Activated naive CD4-positive, alpha-beta T cell treated with Interleukin-2 at 50 U/mL for 16 hours (primary cell): Measurements from ENCODE around the gene FZD7.

ENCODE experiments used
- DNase-seq: peaks from one replicate; pipeline ENCODE4 v3.0.0-alpha.2; 2020

FZD7 gene

DNA sequence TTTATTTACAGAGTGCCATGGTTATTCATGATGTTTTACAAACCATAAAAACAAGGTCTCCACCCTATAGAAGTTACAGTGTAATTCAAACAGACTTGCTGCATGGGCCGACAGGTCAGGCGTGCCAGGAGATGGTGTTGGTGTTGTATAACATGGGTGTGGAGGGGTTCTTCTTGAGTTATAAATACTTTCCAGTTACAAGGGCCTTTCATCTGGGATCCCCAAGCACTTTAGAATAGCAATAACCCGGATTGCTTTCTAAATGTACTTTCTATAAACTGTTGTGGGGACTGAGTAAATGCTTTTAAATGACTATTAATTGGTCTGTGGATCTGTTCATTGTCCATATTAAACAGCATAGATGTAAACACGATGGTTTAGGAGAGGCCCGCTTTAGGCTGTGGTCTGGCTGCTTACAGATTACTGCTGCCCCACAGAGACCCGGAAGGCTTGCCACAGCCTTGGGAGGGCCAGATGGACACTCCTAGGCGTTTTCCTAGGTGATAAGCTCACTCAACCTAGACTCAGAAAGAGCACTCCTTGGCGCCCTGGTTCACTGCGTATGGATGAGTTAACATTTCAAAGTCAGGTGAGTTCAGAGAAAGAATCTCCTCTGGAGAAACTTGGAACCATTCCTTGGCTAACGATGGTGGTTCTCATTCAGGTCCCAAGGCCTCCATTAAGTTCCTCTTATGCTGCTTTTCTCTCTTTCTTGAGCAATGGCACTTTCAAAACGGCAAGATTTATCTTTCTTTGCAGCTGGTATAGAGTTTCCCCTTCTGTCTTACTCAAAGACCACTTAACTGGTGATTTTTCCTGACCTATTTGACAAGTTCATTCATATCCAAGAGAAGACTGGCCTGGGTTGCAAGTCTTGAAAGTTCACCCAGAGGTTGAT is 35.8 kb downstream of the FZD7 start:
- no peak for DNase-seq

- no peak for DNase-seq
Observed at GRCh38 chr2:202071107-202071506, 37.5 kb downstream of the FZD7 start.

GRCh38 chr2:202072226-202072625 is 38.6 kb downstream of the FZD7 start:
- DNase-seq = no peak

DNA sequence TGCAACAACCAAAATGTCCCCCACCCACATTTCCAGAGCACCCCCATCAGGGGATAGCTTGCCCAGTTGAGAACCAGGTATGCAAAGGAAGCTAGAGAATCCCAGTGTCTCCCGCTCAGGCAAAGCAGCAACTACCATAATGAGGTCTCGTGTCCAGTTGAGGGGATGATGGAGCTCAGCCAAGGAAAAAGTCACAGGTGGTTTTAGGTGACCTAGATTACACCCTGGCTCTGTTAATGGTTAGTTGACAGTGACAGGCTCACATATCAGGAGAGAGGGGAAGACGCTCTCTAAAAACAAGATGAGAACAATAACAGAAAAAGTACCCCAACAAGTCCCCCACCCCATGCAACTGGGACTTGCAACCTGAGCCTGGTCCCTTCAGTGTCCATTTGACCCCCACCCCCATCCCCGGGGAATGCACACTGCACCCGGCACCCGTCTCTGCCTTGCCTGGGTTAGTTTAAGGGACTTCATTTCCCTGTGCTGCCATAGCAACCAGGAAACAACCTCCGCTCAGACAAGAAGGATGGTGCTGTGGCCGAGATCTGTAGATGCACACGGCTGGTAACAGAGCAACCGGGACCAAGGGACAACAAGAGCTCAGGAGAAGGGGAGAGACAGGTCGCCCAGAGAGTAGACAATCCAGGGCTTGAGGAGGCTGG is 39.2 kb downstream of the FZD7 start, which contains the start of gene KIAA2012:
TSS of gene KIAA2012 (plus strand) at position 519 of the 665 bp plus-strand sequence. CDS start 373 bp downstream, outside the sequence.
- no peak for DNase-seq

GRCh38 chr2:202074324-202074723 is 40.7 kb downstream of the FZD7 start:
- DNase-seq = no peak

GRCh38 chr2:202079310-202079709 is 45.7 kb downstream of the FZD7 start:
- no peak for DNase-seq

GRCh38 chr2:202084265-202084664 is 50.6 kb downstream of the FZD7 start:
- DNase-seq = no peak
